Measurements from ENCODE around the gene GARNL3. TPM values are rescaled to one million over a fixed set of nuclear protein-coding genes. Genes with fewer than 3 reads are reported as not detected.

The GARNL3 gene
- total and polyA plus RNA-seq, 2 donors from 2014 or later = 2.6 to 10.2 TPM

GRCh38 chr9:127225801-127226625 lies 38.6 kb upstream of the GARNL3 start:
- Histone ChIP-seq H3K9ac (ENCODE audit: low read length in 3 of 3) (peak overlapping the region in 1 of 3 donors; percentile 58), H3K4me1 (ENCODE audit: control insufficient read depth in 2 of 3, insufficient read depth in 2 of 3, low read depth in 1 of 3, low read length in 3 of 3) (peaks cover 0 to 8% (median 0%) of the 10 kb centered on the region in 3 donors), H3K9me3 (ENCODE audit: control insufficient read depth in 2 of 3, insufficient read depth in 1 of 3, low read length in 3 of 3) (no peaks in the 10 kb centered on the region), H3K27ac (ENCODE audit: low read depth in 2 of 2, low read length in 2 of 2) (no peak overlapping the region), H3K36me3 (ENCODE audit: control insufficient read depth in 2 of 3, insufficient read depth in 3 of 3, low read length in 3 of 3) (no peaks in the 10 kb centered on the region), H3K4me3 (ENCODE audit: low read length in 3 of 3) (peak overlapping the region in 2 of 3 donors; percentile 29 to 30), H3K27me3 (ENCODE audit: control insufficient read depth, insufficient read depth, low read length) (no peaks in the 10 kb centered on the region)
- no peak for TF ChIP-seq CTCF (IDR thresholded peaks at IDR 0.05; ENCODE audit: borderline replicate concordance, extremely low read depth, insufficient read depth)
- FAIRE-seq (no peak), DNase-seq (peak in 3 of 5 donors; percentile 22 to 60 (median 35))
- intact Hi-C loops (cut with DNase I) = no loop called here

GRCh38 chr9:127229691-127230417 lies 34.7 kb upstream of the GARNL3 start:
- Histone ChIP-seq H3K9me3 (ENCODE audit: control insufficient read depth in 2 of 3, insufficient read depth in 1 of 3, low read length in 3 of 3) (no peaks in the 10 kb centered on the region), H3K27me3 (ENCODE audit: control insufficient read depth, insufficient read depth, low read length) (no peaks in the 10 kb centered on the region), H3K9ac (ENCODE audit: low read length in 3 of 3) (no peak overlapping the region), H3K36me3 (ENCODE audit: control insufficient read depth in 2 of 3, insufficient read depth in 3 of 3, low read length in 3 of 3) (no peaks in the 10 kb centered on the region), H3K27ac (ENCODE audit: low read depth in 2 of 2, low read length in 2 of 2) (no peak overlapping the region), H3K4me3 (ENCODE audit: low read length in 3 of 3) (no peak overlapping the region), H3K4me1 (ENCODE audit: control insufficient read depth in 2 of 3, insufficient read depth in 2 of 3, low read depth in 1 of 3, low read length in 3 of 3) (peaks cover 0 to 2% (median 0%) of the 10 kb centered on the region in 3 donors)
- FAIRE-seq (no peak), DNase-seq (no peak)
- no peak for TF ChIP-seq CTCF (IDR thresholded peaks at IDR 0.05; ENCODE audit: borderline replicate concordance, extremely low read depth, insufficient read depth)
- intact Hi-C loops (cut with DNase I) = no loop called here

DNA sequence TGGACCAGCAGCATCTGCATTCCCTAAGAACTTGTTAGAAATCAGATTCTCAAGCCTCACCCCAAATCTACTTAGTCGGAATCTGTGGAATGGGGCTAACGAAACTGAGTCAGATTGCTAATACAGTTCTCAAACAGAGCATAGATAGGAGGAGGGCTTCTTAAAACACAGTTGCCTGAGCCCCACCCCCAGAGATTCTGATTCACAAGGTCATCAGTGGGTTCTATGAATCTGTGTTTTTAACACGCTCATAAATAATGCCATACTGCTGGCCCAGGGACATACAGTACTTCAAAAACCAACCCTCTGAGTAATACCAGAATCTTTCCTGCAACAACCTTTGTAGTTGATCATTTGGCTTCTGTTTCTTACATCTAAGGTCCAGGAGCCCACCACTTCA lies 32.9 kb upstream of the GARNL3 start:
- no peak for TF ChIP-seq CTCF (IDR thresholded peaks at IDR 0.05; ENCODE audit: borderline replicate concordance, extremely low read depth, insufficient read depth)
- no peaks in the 10 kb centered on the region for H3K36me3 ChIP-seq (ENCODE audit: control insufficient read depth in 2 of 3, insufficient read depth in 3 of 3, low read length in 3 of 3)
- intact Hi-C loops (cut with DNase I) = no loop called here
- no peaks in the 10 kb centered on the region for H3K9me3 ChIP-seq (ENCODE audit: control insufficient read depth in 2 of 3, insufficient read depth in 1 of 3, low read length in 3 of 3)
- no peaks in the 10 kb centered on the region for H3K4me1 ChIP-seq (ENCODE audit: control insufficient read depth in 2 of 3, insufficient read depth in 2 of 3, low read depth in 1 of 3, low read length in 3 of 3)
- H3K27ac ChIP-seq (ENCODE audit: low read depth in 2 of 2, low read length in 2 of 2) = no peak overlapping the region
- DNase-seq = no peak
- H3K9ac ChIP-seq (ENCODE audit: low read length in 3 of 3) = no peak overlapping the region
- H3K27me3 ChIP-seq (ENCODE audit: control insufficient read depth, insufficient read depth, low read length) = no peaks in the 10 kb centered on the region
- no peak overlapping the region for H3K4me3 ChIP-seq (ENCODE audit: low read length in 3 of 3)
- no peak for FAIRE-seq
